Fibroblast of the aortic adventitia (primary cell): ENCODE data around the gene FAM210B. TPM values are rescaled to one million over a fixed set of nuclear protein-coding genes. Genes with fewer than 3 reads are reported as not detected.
"Not testable (repeated sequence)": the region's sequence is repeated elsewhere in the genome, so short reads cannot be mapped to it uniquely, and the experiment has no call there.

Experiments used
- DNase-seq: peaks from one replicate; pipeline ENCODE4 v3.0.0-alpha.2; 2010; ENCODE audit warnings: low read depth
- H3K4me3 ChIP-seq: 2 replicates; pipeline ENCODE4 v1.5.1; 2011; ENCODE audit warnings: low read depth, mild to moderate bottlenecking, control low read depth, low read length, moderate library complexity
- CTCF ChIP-seq: IDR thresholded peaks from 2 replicates; pipeline ENCODE4 v1.5.1; 2011; ENCODE audit warnings: mild to moderate bottlenecking, low read length, control low read depth, inconsistent platforms; ENCODE audit not compliant: insufficient read depth
- total RNA-seq: library from RNA; depleted of rRNA; stranded (reverse); fragments of >200 nt; gene quantifications from 2 replicates; pipeline ENCODE4 v1.2.3, GENCODE V29; 2012; ENCODE audit warnings: low replicate concordance

The FAM210B gene
- total RNA-seq, 1 donor: 53.3 TPM

DNA sequence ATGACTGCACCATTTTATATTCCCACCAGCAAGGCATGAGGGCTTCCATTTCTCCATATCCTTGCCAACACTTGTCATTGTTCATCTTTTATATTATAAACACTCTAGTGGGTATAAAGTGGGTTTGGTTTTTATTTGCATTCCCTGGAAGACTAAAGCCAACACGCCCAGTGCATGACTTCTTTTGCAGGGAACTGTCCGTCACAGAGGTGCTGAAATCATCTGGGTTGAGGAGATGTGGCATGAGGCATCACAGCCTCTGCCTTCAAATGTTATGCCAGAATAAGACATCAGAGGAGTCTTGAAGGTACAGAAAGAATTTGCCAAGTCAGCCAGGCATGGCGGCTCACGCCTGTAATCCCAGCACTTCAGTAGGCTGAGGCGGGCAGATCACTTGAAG is 29.9 kb upstream of the FAM210B start:
- peak; percentile 4 for DNase-seq
- TF ChIP-seq CTCF: no peak

DNA sequence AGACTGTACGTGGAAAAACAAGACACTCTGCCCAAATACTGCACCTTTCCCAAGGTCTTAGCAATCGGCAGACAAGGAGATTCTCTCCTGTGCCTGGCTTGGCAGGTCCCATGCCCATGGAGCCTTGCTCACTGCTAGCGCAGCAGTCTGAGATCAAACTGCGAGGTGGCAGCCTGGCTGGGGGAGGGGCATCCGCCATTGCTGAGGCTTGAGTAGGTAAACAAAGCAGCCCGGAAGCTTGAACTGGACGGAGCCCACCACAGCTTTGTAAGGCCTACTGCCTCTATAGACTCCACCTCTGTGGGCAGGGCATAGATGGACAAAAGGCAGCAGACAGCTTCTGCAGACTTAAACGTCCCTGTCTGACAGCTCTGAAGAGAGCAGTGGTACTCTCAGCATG is 22.1 kb upstream of the FAM210B start:
- not testable (repeated sequence) for H3K4me3 ChIP-seq, DNase-seq

More for the DNA sequence above, 29.9 kb upstream of the FAM210B start:
- H3K4me3 ChIP-seq: no peak overlapping the region

GRCh38 chr20:56342783-56343182 is 16.0 kb upstream of the FAM210B start:
- DNase-seq: no peak
- TF ChIP-seq CTCF: no peak
- H3K4me3 ChIP-seq: no peak overlapping the region

DNA sequence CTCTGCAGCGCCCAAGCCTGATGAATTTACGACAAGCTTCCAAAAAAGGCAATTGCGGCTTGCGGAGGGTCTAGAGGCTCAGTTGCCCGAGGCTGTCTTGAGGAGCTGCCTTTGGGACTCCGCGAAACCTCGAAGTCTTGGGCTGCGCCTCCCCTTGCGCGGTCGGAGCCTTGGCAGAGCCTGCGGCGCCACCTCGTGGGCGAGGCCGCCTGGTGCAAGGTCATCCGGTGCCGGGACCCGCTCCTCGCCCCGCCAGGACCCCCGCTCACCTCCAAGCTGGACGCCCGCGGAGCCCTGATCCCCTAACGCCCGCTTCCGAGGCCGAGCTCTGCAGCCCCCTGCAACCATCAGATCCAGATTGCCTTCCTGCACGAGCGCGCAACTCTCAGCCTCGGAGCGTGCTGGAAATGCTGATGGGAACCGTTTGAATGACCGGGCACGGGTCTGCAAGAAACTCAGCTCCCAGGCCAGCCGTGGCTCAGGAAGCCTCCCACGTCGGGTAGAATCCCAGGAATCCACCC is 14.9 kb upstream of the FAM210B start:
- H3K4me3 ChIP-seq: peak overlapping the region; percentile 41
- peak; percentile 46 for DNase-seq
- peak; percentile 64 for TF ChIP-seq CTCF

- H3K4me3 ChIP-seq: no peak overlapping the region
- TF ChIP-seq CTCF: no peak
- peak; percentile 9 for DNase-seq
Observed at GRCh38 chr20:56345911-56346310, 12.9 kb upstream of the FAM210B start.

DNA sequence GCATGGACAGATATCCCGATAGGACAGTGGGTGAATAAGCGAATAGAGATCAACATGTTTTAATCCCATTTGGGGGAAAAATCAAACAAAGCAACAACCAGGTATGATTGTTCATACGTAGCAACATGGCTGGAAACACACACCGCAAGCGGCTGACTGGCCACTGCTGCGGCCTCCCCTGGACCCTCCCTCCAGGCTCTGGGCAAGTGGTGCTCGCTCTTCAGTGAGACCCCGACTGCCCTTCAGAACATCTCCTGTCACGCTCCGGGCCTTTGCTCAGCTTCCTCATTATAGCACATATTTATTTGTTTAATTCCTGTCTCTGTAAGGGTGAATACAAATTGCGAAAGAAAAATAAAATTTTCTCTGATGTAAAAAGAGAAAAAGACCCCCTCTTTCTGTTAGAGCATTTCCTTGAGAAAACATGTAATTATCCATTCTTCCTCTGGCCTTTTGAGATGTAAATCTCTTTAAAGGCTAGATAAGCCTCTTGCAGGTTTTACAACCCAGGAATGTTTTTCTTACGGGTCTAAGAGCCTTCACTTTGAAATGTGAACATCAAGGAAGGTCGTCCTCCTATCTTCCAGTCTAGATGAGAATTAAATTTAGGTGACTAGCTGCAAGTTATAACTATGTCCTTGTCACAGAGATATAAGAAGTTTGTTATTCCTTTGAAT is 11.0 kb upstream of the FAM210B start:
- no peak for DNase-seq

GRCh38 chr20:56348305-56348693 is 10.5 kb upstream of the FAM210B start:
- DNase-seq: peak; percentile 31
- no peak for TF ChIP-seq CTCF
- H3K4me3 ChIP-seq: no peak overlapping the region

More for the DNA sequence above, 11.0 kb upstream of the FAM210B start:
- no peak overlapping the region for H3K4me3 ChIP-seq
- no peak for TF ChIP-seq CTCF
